Ramos (cell line): ENCODE measurements around the gene KLHDC4.
"Not testable (repeated sequence)": the region's sequence is repeated elsewhere in the genome, so short reads cannot be mapped to it uniquely, and the experiment has no call there.

Source experiments
- in situ Hi-C: fragments of 300-500 bp; cut with MboI; formaldehyde crosslinking; loops from one replicate; pipeline ENCODE4 v1.14.3; 2022; ENCODE audit warnings: low sequenced_read_pairs; ENCODE audit not compliant: unreplicated experiment

The KLHDC4 gene

DNA sequence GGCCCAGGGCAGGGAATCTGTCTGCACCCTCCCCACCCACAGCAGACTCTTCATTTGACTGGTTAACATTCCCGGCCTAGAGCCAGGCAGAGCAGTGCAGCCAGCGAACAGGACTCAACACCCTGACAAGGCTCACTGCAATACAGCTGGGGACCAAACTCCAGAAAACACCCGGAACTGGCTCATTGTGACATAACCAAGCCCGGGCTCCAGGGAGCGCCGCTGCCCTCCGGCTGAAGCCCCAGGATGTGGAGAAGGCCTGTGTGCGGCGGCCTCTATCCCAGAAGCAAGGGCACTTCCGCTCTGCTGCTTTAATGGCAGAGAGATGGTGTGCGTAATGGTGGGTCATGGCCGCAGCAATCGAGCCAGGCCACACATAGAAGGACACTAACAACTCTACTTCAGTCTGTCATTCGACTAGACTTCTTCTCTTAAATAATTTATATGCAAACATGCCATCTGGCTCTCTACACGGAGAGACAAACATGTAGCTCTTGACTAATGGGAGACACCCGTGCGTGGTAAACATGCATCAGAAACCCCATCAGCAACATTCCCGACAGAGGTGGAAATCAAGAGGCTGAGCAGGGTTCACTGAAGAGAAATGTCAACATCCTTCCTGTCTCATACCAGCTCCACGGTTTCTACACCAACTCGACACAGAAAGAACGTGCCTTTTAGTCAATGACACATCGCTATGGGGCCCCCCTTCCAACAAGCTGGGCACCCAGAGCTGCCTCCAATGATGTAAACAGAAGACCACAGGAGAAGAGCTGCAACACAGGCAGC is 18.0 kb downstream of the KLHDC4 start:
- in situ Hi-C loops, result no loop called here

DNA sequence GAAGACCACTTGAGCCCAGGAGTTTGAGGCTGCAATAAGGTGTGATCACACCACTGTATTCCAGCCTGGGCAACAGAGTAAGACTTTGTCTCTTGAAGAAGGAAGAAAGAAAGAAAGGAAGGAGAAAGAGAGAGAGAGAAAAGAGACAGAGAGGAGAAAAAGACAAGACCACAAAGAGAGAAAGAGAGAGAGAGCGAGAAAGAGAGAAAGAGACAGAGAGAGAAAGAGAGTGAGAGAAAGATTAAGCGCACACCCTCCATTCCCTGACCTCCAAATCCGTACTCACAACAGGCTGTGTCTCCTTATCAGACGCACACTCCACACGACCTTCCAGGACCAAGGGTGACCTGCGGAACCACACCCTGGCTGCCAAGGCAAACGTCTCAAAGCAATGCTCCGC is 19.6 kb downstream of the KLHDC4 start:
- in situ Hi-C loops, result no loop called here

DNA sequence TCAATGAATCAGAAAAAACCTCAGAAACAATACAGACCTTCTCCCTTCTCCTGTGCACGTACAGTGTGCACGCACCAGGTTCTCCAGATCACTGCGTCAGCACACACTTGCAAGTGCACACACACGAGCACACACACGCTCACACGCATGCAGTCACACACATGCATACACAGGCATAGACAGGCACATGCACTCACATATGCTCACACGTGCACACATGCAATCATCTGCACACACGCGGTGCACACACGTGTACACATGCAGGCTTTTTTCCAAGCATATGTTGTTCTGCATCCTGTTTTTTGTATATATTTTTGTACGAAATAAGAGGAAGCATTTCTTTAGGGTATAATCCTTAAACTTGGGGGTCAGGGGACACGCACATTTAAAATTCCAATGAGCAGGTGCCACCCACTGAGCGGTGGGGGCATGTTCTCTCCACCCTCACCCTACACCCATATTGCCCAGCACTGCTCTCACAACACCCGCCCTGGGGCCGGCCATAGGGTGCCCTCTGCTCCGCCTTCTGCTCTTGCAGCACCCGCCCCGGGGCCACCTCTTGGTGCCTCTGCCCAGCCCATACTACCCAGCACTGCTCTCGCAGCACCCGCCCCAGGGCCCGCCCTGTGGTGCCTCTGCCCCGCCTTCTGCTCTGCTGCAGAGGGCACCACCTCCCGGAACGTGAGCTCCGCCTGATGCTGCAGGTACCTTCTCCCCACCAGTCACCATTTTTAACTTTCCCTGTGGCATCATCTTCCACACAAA is 20.9 kb downstream of the KLHDC4 start:
- in situ Hi-C loops, result no loop called here

DNA sequence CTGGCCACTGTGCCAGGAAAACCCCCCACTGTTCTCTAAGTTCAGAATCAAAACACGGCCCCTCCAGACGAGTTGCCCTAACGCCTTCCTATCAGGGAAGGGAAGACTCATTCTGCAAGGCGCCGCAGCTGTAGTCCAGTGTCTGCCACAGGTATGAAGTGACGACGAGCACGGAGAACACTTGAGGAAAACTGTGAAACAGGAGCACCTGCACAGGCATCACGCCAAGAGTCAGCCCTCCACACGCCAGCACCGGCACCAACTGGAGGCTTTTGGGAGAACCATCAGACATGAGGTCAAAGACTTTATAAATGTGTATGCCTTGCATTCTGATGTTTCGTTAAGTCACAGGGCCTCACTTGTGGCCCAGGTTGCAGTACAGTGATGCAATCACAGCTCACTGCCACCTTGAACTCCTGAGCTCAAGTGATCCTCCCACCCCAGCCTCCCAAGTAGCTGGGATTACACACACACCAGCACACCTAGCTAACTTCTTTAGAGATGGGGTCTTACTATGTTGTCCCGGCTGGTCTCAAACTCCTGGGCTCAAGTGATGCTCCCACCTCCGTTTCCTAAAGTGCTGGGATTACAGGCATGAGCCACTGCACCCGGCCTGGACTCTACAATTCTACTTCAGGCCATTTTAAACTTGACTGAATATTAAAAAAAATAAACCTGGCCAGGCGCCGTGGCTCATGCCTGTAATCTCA is 22.9 kb downstream of the KLHDC4 start:
- in situ Hi-C loops, result no loop called here

DNA sequence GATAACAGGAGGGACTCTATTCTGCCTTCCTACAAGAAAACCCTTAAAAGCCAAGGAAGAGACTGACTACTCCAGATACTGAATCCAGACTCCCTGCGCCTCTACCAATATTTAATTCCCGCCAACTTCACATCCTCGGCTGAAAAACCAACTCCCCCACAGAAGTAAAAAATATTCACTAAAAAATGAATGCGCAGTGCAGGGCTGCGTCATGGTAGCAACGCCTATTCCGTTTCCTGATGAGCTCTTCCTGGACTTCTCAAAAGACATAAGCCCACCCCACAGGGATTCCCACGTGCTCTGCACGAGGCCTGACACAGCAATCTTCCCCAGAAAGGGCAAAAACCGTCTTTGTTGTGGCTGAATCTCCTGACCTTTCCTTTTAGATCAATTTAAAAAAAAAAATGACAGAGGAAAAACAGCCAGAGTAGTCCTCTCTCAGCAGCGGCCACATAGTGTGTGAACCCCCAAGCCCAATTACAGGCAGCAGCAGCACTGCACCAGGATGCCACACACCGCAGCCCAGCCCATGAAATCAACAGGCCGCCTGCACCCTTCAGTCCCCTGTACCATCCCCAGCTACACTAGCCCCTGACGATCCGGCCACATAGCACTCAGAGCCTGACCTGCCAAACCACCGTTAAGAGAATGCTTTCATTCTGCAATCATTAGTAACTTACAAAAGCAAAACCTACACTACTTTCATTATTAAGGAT is 23.9 kb downstream of the KLHDC4 start:
- in situ Hi-C loops, result no loop called here

DNA sequence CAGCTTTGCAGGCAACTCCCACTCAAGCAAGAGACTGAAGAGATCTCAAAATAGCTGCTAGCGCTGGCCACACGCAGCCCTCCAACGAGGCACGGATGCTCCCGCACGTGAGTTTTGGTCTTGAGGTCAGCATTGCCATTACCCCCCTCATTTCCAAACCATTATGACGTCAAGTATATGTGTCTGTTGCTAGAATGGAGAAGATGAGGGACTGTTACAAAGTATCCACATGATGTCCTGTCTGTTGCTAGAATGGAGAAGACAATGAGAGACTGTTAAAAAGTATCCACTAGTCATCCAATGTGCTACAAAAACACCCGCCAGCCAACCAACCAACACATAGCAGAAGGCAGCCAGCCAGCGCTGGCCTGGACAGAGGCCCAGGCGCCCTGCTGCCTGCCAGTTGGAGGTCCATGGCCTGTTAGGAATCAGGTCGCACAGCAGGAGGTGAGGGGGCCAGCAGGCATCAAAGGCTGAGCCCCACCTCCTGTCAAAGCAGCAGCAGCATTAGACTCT is 24.8 kb downstream of the KLHDC4 start:
- in situ Hi-C loops, result no loop called here

GRCh38 chr16:87740441-87740840 is 25.3 kb downstream of the KLHDC4 start:
- in situ Hi-C loops, result no loop called here

- in situ Hi-C loops, result no loop called here
Observed at GRCh38 chr16:87739801-87740200, 26.0 kb downstream of the KLHDC4 start.

DNA sequence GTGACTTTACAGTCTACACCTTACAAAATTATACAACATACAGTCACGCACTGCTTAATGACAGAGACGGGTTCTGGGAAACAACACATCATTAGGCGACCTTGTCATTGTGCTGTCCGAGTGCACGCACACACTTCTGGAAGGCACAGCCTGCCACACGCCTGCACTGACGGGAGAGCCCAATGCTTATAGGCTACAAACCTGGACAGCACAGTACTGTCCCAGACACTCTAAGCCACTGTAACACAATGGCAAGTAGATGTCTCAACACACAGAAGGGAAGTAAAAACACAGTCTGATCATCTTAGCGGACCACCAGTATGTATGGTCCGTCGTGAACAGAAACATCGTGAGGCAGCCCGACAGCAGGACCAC is 29.8 kb downstream of the KLHDC4 start:
- in situ Hi-C loops, result no loop called here

GRCh38 chr16:87735270-87736007 is 30.3 kb downstream of the KLHDC4 start:
- in situ Hi-C loops, result no loop called here

- in situ Hi-C loops, result no loop called here
Observed at GRCh38 chr16:87734644-87735043, 31.1 kb downstream of the KLHDC4 start.

- in situ Hi-C loops, result no loop called here
Observed at GRCh38 chr16:87733190-87733589, 32.6 kb downstream of the KLHDC4 start.

- in situ Hi-C loops, result no loop called here
Observed at GRCh38 chr16:87731607-87732006, 34.2 kb downstream of the KLHDC4 start.

- in situ Hi-C loops, result no loop called here
Observed at GRCh38 chr16:87729266-87729954, 36.4 kb downstream of the KLHDC4 start.

- in situ Hi-C loops, result no loop called here
Observed at GRCh38 chr16:87728026-87728425, 37.8 kb downstream of the KLHDC4 start.

GRCh38 chr16:87727346-87727745 is 38.4 kb downstream of the KLHDC4 start:
- in situ Hi-C loops, result no loop called here

GRCh38 chr16:87726577-87726976 is 39.2 kb downstream of the KLHDC4 start:
- in situ Hi-C loops, result not testable (repeated sequence)

- in situ Hi-C loops, result no loop called here
Observed at GRCh38 chr16:87725596-87726235, 40.1 kb downstream of the KLHDC4 start.
